ENCODE data around the gene FUT7.

DNA sequence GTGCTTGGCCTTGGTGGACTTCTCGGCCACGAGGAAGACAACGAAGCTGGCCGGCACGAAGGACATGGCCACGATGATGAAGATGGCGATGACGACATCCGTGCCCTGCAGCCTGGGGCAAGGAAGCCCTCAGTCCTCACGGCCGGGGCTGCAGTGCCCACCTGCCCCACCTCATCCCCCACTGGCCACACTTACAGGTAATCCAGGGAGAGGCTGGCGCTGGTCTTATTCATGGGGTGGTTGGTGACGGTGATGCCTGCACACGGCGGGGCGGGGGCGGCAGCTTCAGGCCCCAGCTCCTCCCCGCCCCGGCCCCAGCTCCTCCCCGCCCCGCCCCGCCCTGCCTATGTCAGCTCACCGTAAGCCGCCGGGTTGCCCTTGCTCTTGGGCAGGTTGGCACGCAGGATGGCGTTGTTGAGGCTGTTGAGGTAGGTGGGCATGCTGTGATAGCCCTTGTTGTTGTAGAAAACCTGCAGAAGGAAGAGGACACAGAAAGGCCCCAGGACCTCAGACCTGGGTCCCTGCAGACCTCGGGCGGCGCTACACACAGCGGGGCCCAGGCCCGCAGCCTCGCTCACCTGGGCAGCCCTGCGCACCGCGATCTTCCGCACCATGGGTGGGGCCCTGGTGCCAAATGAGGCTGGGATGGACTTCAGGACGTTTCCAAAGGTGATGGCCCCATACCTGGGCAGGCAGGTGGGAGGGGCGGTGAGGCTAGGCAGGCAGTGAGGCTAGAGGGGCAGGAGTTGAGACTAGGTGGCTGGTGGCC, 19.8 kb downstream of the FUT7 start:
- TF ChIP-seq, protein P1, sequence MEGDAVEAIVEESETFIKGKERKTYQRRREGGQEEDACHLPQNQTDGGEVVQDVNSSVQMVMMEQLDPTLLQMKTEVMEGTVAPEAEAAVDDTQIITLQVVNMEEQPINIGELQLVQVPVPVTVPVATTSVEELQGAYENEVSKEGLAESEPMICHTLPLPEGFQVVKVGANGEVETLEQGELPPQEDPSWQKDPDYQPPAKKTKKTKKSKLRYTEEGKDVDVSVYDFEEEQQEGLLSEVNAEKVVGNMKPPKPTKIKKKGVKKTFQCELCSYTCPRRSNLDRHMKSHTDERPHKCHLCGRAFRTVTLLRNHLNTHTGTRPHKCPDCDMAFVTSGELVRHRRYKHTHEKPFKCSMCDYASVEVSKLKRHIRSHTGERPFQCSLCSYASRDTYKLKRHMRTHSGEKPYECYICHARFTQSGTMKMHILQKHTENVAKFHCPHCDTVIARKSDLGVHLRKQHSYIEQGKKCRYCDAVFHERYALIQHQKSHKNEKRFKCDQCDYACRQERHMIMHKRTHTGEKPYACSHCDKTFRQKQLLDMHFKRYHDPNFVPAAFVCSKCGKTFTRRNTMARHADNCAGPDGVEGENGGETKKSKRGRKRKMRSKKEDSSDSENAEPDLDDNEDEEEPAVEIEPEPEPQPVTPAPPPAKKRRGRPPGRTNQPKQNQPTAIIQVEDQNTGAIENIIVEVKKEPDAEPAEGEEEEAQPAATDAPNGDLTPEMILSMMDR (IDR thresholded peaks at IDR 0.05): no peak
- TF ChIP-seq POLR2AphosphoS5 (IDR thresholded peaks at IDR 0.05) (no peak), POLR2A (IDR thresholded peaks at IDR 0.05) (no peak), EP300 (IDR thresholded peaks at IDR 0.05) (no peak)
